AG04450 (cell line): Measurements from ENCODE around the gene MFAP3L. TPM values are rescaled to one million over a fixed set of nuclear protein-coding genes. Genes with fewer than 3 reads are reported as not detected.

ENCODE experiments used
- CTCF ChIA-PET: fragments of 300-600, 350-600 bp; formaldehyde crosslinking; extraction: SDS; loops from one replicate; lab custom pipeline; 2022; ENCODE audit warnings: antibody characterized with exemption, inconsistent platforms; lab: Charles Lee
- POLR2A ChIA-PET: fragments of 350-600 bp; formaldehyde crosslinking; extraction: SDS; loops from one replicate; lab custom pipeline; 2021; ENCODE audit warnings: antibody characterized with exemption, inconsistent platforms; lab: Yijun Ruan, JAX
- DNase-seq: peaks from one replicate; pipeline ENCODE4 v3.0.0-alpha.2; 2011; ENCODE audit warnings: low read depth, low spot score
- H3K27ac ChIP-seq: one replicate; pipeline ENCODE4 v1.5.1; 2012; ENCODE audit warnings: low read depth, low read length, control low read depth
- H3K27me3 ChIP-seq: one replicate; pipeline ENCODE4 v1.6.0; 2012; ENCODE audit warnings: low read length; ENCODE audit not compliant: control insufficient read depth, insufficient read depth
- H3K4me3 ChIP-seq: 2 replicates; pipeline ENCODE4 v1.5.1; 2011; ENCODE audit warnings: mild to moderate bottlenecking, low read depth, low read length, control low read depth
- H3K9me3 ChIP-seq: 2 replicates; pipeline ENCODE4 v1.5.1; 2012; ENCODE audit warnings: low read length; ENCODE audit not compliant: control insufficient read depth, insufficient read depth
- CTCF ChIP-seq: IDR thresholded peaks from 2 replicates; pipeline ENCODE4 v1.5.1; 2011; ENCODE audit warnings: low read depth, low read length, control low read depth, inconsistent platforms
- polyA plus RNA-seq: library from polyadenylated mRNA; depleted of rRNA; stranded (reverse); fragments of >200 nt; gene quantifications from 2 replicates; pipeline ENCODE4 v1.2.3, GENCODE V29; 2011

Gene MFAP3L
- polyA plus RNA-seq, 1 experiment: 0.31 TPM

- ChIA-PET CTCF (no interaction called here), POLR2A (no interaction called here)
- H3K27me3 ChIP-seq: no peaks in the 10 kb centered on the region
- no peak overlapping the region for H3K27ac ChIP-seq
- H3K9me3 ChIP-seq: no peaks in the 10 kb centered on the region
- no peak overlapping the region for H3K4me3 ChIP-seq
- TF ChIP-seq CTCF: no peak
- DNase-seq: no peak
These were observed 54.7 kb downstream of the MFAP3L start for GRCh38 chr4:169971456-169972015.

- Histone ChIP-seq H3K27ac (no peak overlapping the region), H3K4me3 (no peak overlapping the region), H3K9me3 (no peaks in the 10 kb centered on the region), H3K27me3 (no peaks in the 10 kb centered on the region)
- POLR2A ChIA-PET: no interaction called here
- no peak for DNase-seq
- CTCF ChIA-PET: interaction anchor here (1.2 kb wide), 1 partner anchor 158 kb away, joined by 3 read pairs; no protein-coding TSS in a partner anchor
- no peak for TF ChIP-seq CTCF
These were observed 57.2 kb downstream of the MFAP3L start for GRCh38 chr4:169968999-169969398.

GRCh38 chr4:169963998-169964397 lies 62.2 kb downstream of the MFAP3L start:
- no peak overlapping the region for H3K4me3 ChIP-seq
- no peak for DNase-seq
- no peak overlapping the region for H3K27ac ChIP-seq
- ChIA-PET CTCF (no interaction called here), POLR2A (no interaction called here)
- H3K27me3 ChIP-seq: no peaks in the 10 kb centered on the region
- TF ChIP-seq CTCF: no peak
- no peaks in the 10 kb centered on the region for H3K9me3 ChIP-seq

- H3K27ac ChIP-seq: no peak overlapping the region
- ChIA-PET POLR2A (no interaction called here), CTCF (no interaction called here)
- H3K9me3 ChIP-seq: no peaks in the 10 kb centered on the region
- no peak for TF ChIP-seq CTCF
- no peaks in the 10 kb centered on the region for H3K27me3 ChIP-seq
- no peak overlapping the region for H3K4me3 ChIP-seq
- no peak for DNase-seq
These were observed 66.9 kb downstream of the MFAP3L start for GRCh38 chr4:169959254-169959653.

- Histone ChIP-seq H3K27ac (no peak overlapping the region), H3K27me3 (no peaks in the 10 kb centered on the region), H3K9me3 (no peaks in the 10 kb centered on the region), H3K4me3 (no peak overlapping the region)
- ChIA-PET CTCF (no interaction called here), POLR2A (no interaction called here)
- TF ChIP-seq CTCF: no peak
- no peak for DNase-seq
These were observed 67.6 kb downstream of the MFAP3L start for GRCh38 chr4:169958629-169959028.
